Heart right ventricle (tissue), 16 donors: ENCODE results near the gene PAK3. TPM values are rescaled to one million over a fixed set of nuclear protein-coding genes. Genes with fewer than 3 reads are reported as not detected.

Experiments
- ATAC-seq, 8 donors: fragments of 200-7000 bp; cut with Tn5 transposase; one replicate each; pipeline ENCODE4 v1.9.1; 2020; ENCODE audit warnings: mild to moderate bottlenecking in 8 of 8, moderate library complexity in 8 of 8, moderate number of reproducible peaks in 1 of 8
- DNase-seq, 2 donors: peaks; one replicate each; pipeline ENCODE4 v3.0.0-alpha.2; 2020
- H3K27ac ChIP-seq, 10 donors: fragments of 200-600 bp; sonication (generic) in 2 of 10; one replicate each; pipeline versions ENCODE4 v1.5.0 to v1.8.0; 2020 to 2022; ENCODE audit warnings: mild to moderate bottlenecking in 3 of 10
- H3K27me3 ChIP-seq, 7 donors: fragments of 200-600 bp; one replicate each; pipeline ENCODE4 v1.8.0; 2021 to 2022; ENCODE audit warnings: mild to moderate bottlenecking in 2 of 7
- H3K36me3 ChIP-seq, 9 donors: fragments of 200-600 bp; sonication (generic) in 1 of 9; one replicate each; pipeline versions ENCODE4 v1.5.0 to v1.8.0; 2020 to 2022; ENCODE audit warnings: mild to moderate bottlenecking in 2 of 9
- H3K4me1 ChIP-seq, 9 donors: fragments of 200-600 bp; sonication (generic) in 1 of 9; one replicate each; pipeline versions ENCODE4 v1.5.0 to v1.8.0; 2020 to 2022; ENCODE audit warnings: mild to moderate bottlenecking in 4 of 9
- H3K4me3 ChIP-seq, 10 donors: fragments of 200-600 bp; sonication (generic) in 2 of 10; one replicate each; pipeline versions ENCODE4 v1.5.0 to v1.8.0; 2020 to 2022; ENCODE audit warnings: mild to moderate bottlenecking in 7 of 10, moderate library complexity in 2 of 10
- H3K9me3 ChIP-seq, 11 donors: fragments of 200-600 bp in 10 of 11; sonication (generic) in 2 of 11; one replicate each; pipeline versions ENCODE4 v1.5.0 to v1.8.0; 2013 to 2022; ENCODE audit warnings: mild to moderate bottlenecking in 2 of 11, control low read depth in 1 of 11, moderate library complexity in 1 of 11
- CTCF ChIP-seq, 9 donors: fragments of 200-600 bp; sonication (generic) in 2 of 9; IDR thresholded peaks; one replicate each; pipeline versions ENCODE4 v1.5.0 to v1.8.0; 2021 to 2022; ENCODE audit warnings: antibody characterized with exemption in 9 of 9, mild to moderate bottlenecking in 5 of 9, moderate library complexity in 1 of 9
- WGBS, 2 donors: extraction: QIAGEN DNeasy Blood & Tissue Kit; methylation state at CpG; one replicate each; pipeline ENCODE4 v1.1.7; 2013; ENCODE audit warnings: inconsistent platforms in 1 of 2; 5-methylcytosine and 5-hydroxymethylcytosine counted together
- intact Hi-C, 10 donors: fragments of 100-400 bp; cut with DNase I; formaldehyde crosslinking; loops; one replicate each; pipeline versions ENCODE4 v1.11.1 to v1.14.2; 2022
- polyA plus RNA-seq, 2 donors: library from polyadenylated mRNA; stranded (reverse); fragments of 200-250 nt; gene quantifications; one replicate each; pipeline ENCODE4 v1.2.3, GENCODE V29; 2013
- total RNA-seq, 10 donors: library from RNA; stranded (reverse); fragmentation: NEBNext Ultra II Directional in 3 of 10; extraction: Animal tissue kit (Norgen Biotek cat#: 25700) in 3 of 10; gene quantifications; one replicate each; pipeline versions ENCODE4 v1.2.1 to v1.2.4, GENCODE V29; 2021 to 2023
- donor health status: Arrhythmogenic right ventricular cardiomyopathy.
- donor health status: ischemic (EF 13 %, LVEDD 7.1; RV severe dilation, severe dysfunction).
- donor health status: healthy with polysubstance abuse.
- donor health status: DM: no; HTN: yes; CAD: no.
- donor health status: DM: no; HTN: no; CAD: no.
- donor health status: ischemic (EF 25% LVEDD 6.9; RV normal size, moderate dysfunction).
- donor health status: ischemic (EF 25% LVEDD 5.7; RV mildly dilated, moderate dysfunction).
- donor health status: healthy.
- donor health status: DM: yes; HTN: yes; CAD: no.
- donor health status: Ischemic cardiomyopathy.
- donor health status: ischemic (EF 35%, LVEDD 5.7; RV mildly dilated, moderate dysfunction).
- donor health status: nonischemic (EF 11% LVEDD 7.7; RV severe dilation, severe dysfunction).
- donor health status: DM: yes; HTN: yes; CAD: no.
- donor health status: PGD.
- donor health status: ischemic (EF 29% LVEDD 5.4; RV normal size, mild dysfunction).
- donor health status: nonischemic (EF 23%, LVEDD 6.1; RV moderate dilation, normal function).

PAK3 gene
- total and polyA plus RNA-seq, 12 donors, result under 0.01 to 1.4 (median 0.41) TPM

GRCh38 chrX:111260451-111260850 is 164.5 kb downstream of the PAK3 start:
- Histone ChIP-seq H3K4me1 (no peaks in the 10 kb centered on the region), H3K36me3 (no peaks in the 10 kb centered on the region), H3K27me3 (peaks cover 0 to 61% (median 0%) of the 10 kb centered on the region in 7 donors), H3K9me3 (no peaks in the 10 kb centered on the region), H3K27ac (no peak overlapping the region), H3K4me3 (no peak overlapping the region)
- 78 to 92% methylated on average over 3 of the region's 3 CpGs for WGBS, 2 donors
- DNase-seq, result no peak
- no peak for TF ChIP-seq CTCF (IDR thresholded peaks at IDR 0.05)
- no peak for ATAC-seq
- intact Hi-C loops, result loop anchor here in 6 of 10 donors (10.0 kb wide), 2 partner anchors 184 to 194 kb away; no protein-coding TSS in a partner anchor

GRCh38 chrX:111262086-111262485 is 166.1 kb downstream of the PAK3 start:
- WGBS, 2 donors, result 58 to 63% methylated on average over 3 of the region's 3 CpGs
- no peaks in the 10 kb centered on the region for H3K9me3 ChIP-seq
- no peak overlapping the region for H3K27ac ChIP-seq
- H3K4me3 ChIP-seq, result no peak overlapping the region
- intact Hi-C loops, result loop anchor here in 6 of 10 donors (10.0 kb wide), 2 partner anchors 183 to 193 kb away; no protein-coding TSS in a partner anchor
- no peak for DNase-seq
- H3K36me3 ChIP-seq, result no peaks in the 10 kb centered on the region
- peaks cover 0 to 60% (median 0%) of the 10 kb centered on the region in 7 donors for H3K27me3 ChIP-seq
- ATAC-seq, result no peak
- TF ChIP-seq CTCF (IDR thresholded peaks at IDR 0.05), result no peak
- H3K4me1 ChIP-seq, result no peaks in the 10 kb centered on the region

- Histone ChIP-seq H3K4me1 (no peaks in the 10 kb centered on the region), H3K4me3 (no peak overlapping the region), H3K27ac (no peak overlapping the region), H3K27me3 (peaks cover 0 to 68% (median 0%) of the 10 kb centered on the region in 7 donors), H3K9me3 (no peaks in the 10 kb centered on the region), H3K36me3 (no peaks in the 10 kb centered on the region)
- DNase-seq (no peak), ATAC-seq (no peak)
- WGBS, 2 donors, result 73 to 75% methylated on average over 2 of the region's 2 CpGs
- intact Hi-C loops, result loop anchor here in 6 of 10 donors (10.0 kb wide), 2 partner anchors 180 to 190 kb away; no protein-coding TSS in a partner anchor
- TF ChIP-seq CTCF (IDR thresholded peaks at IDR 0.05), result no peak
Measured at GRCh38 chrX:111264385-111264784, 168.4 kb downstream of the PAK3 start.

GRCh38 chrX:111265486-111265885 is 169.5 kb downstream of the PAK3 start:
- ATAC-seq, result no peak
- Histone ChIP-seq H3K9me3 (no peaks in the 10 kb centered on the region), H3K4me3 (no peak overlapping the region), H3K4me1 (no peaks in the 10 kb centered on the region), H3K27me3 (peaks cover 0 to 76% (median 0%) of the 10 kb centered on the region in 7 donors), H3K36me3 (no peaks in the 10 kb centered on the region), H3K27ac (no peak overlapping the region)
- 69 to 87% methylated on average over 2 of the region's 2 CpGs for WGBS, 2 donors
- intact Hi-C loops, result loop anchor here in 6 of 10 donors (10.0 kb wide), 2 partner anchors 179 to 189 kb away; no protein-coding TSS in a partner anchor
- no peak for DNase-seq
- no peak for TF ChIP-seq CTCF (IDR thresholded peaks at IDR 0.05)
